NCI-H146 treated with DMSO at 0.1 percent for 48 hours (cell line): ENCODE results near the gene ZNF497.
"Not testable (repeated sequence)": the region's sequence is repeated elsewhere in the genome, so short reads cannot be mapped to it uniquely, and the experiment has no call there.

Source experiments
- DNase-seq: peaks from one replicate; lab custom pipeline; 2025; ENCODE audit not compliant: unreplicated experiment; lab: John Stamatoyannopoulos, UW

Gene ZNF497

DNA sequence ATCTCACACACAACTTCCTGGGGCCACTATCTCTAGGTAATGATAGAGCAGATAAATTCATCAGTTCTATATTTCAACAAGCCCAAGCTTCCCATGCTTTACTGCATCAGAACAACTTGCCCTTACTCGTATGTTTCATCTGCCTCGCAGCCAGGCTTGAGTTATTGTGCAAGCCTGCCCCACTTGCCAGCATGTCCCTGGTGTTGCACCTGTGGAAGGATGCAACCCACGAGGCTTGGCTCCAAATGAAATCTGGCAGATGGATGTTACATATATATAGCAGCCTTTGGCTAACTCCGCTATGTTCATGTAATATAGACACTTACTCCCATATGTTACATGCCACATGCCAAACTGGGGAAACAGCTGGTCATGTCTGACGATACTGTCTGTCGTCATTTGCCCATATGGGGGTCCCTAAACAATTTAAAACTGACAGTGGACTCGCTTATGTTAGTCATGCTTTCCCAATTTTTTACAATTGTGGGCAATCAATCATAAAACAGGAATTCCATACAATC lies 51.1 kb downstream of the ZNF497 start:
- DNase-seq, result no peak

DNA sequence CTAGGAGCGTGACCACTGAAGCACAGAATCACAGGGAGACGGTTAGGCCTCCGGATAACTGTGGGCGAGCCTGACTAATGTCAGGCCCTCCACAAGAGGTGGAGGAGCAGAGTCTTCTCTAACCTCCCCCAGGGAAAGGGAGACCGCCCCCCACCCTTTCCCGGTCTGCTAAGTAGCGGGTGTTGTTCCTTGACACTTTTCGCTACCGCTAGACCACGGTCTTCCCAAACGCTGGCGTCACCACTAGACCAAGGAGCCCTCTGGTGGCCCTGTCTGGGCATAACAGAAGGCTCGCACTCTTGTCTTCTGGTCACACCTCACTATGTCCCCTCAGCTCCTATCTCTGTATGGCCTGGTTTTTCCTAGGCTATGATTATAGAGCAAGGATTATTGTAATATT lies 51.9 kb downstream of the ZNF497 start:
- DNase-seq, result not testable (repeated sequence)

DNA sequence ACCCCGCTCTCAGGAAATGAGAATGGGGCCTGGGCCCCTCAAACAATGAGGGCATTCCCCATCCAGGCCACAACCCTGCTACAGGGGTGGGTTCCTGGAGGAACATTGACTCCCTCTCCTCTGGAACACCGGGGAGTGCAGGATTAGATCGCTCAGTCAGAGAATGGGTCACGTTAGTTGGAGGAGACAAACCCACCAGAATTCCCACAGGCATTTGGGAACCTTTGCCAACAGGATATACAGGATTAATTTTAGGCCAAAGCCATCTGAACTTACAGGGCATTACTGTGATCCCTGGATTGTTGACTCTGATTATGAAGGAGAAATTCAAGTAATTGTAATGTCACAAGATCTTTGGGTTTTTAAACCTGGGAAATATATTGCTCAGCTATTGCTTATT lies 54.8 kb downstream of the ZNF497 start:
- DNase-seq, result no peak

DNA sequence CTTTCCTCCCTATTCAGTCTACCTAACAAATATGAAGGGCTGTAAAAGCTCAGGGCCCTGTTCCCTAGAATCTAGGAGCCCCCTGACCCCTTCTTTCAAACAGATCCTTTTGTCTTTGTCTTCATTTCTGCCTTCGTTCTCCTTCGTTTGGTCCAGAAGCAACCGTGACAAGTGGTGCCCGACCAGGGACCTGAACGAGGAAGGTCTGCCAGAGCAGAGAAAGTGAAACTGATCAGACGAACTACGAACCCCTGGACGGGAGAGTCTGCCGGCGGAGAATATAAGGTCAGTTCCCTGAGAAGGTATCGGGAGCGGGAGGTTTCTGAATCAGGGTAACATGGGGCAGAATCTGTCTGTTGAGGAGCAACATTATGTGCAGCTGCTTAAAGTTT lies 56.6 kb downstream of the ZNF497 start:
- no peak for DNase-seq

DNA sequence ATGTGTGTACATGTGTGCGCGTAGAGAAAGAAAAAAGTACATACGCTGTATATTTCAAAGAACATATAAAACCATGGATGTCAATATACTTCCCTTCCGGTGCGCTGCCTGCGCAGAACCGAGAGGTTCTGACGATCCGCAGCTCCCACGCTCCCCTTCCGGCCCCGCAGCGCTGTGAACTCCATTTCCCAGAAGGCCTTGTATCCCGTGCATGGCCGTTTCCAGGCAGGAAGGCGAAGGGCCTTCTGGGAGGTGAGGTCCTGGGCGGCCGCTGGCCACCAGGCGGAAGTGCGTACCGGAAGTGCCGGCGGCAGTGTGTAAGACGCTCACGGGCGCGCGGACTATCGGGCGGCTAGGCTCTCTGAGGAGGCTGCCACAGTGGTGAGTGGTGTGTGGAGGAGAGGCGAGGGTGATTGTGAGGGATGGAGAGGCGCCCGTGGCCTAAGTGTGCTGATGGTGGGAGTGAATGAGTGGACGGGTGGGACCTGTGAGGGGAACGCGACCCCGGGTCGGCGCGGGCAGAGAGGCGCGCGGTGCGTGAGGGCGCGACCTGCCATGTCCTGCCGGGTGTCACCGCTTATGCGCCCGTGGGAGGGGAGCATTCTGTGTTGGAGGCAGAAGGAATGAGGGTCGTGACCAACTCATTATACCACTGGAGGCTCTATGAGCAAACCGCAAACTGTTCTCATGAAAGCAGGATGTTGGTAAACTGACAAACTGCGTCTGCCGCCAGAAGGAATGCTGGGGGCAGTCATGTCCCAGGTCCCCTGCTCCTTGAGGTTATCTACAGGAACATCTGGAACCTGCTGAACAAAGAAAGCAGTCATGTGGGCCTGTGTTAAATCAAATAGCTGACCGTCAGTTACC lies 57.3 kb downstream of the ZNF497 start, which contains the start of gene ERVK3-1:
Gene ERVK3-1, plus strand, starts transcription at position 313 of the 867 bp plus-strand sequence. CDS start 6,792 bp downstream, outside the sequence.
- DNase-seq, result peak; percentile 97

DNA sequence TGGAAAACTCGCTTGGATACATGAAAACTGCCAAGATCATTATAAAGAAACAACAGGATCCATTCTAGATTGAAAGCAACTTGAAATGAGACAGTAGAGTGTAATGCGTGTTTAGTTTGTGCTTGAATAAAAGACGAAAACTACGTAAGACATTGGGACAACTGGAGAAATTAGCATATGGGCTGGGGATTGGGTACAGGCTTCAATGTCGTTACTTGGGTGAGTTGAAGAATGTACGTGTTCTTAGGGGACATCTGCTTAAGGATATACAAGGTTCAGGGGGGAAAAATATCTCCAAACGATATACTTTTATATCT lies 57.8 kb downstream of the ZNF497 start:
- DNase-seq, result no peak
